GM19324 (cell line): ENCODE measurements around the gene GLIS2.

Source experiments
- ATAC-seq: cut with Tn5 transposase; IDR thresholded peaks from one replicate; pipeline ENCODE4 v1.9.1; 2021; ENCODE audit warnings: mild to moderate bottlenecking, moderate library complexity; ENCODE audit not compliant: unreplicated experiment, low FRiP score

GLIS2 gene

GRCh38 chr16:4319454-4320421, 3.9 kb downstream of the GLIS2 start:
- no peak for ATAC-seq

GRCh38 chr16:4320571-4321137, 4.8 kb downstream of the GLIS2 start:
- no peak for ATAC-seq

- no peak for ATAC-seq
These were observed 5.6 kb downstream of the GLIS2 start for GRCh38 chr16:4321286-4322120.

GRCh38 chr16:4322121-4323052, 6.5 kb downstream of the GLIS2 start:
- ATAC-seq, result no peak

GRCh38 chr16:4323071-4323844, 7.4 kb downstream of the GLIS2 start:
- no peak for ATAC-seq

GRCh38 chr16:4323845-4324488, 8.1 kb downstream of the GLIS2 start:
- ATAC-seq, result no peak

GRCh38 chr16:4324492-4325252, 8.8 kb downstream of the GLIS2 start:
- no peak for ATAC-seq

GRCh38 chr16:4325253-4325758, 9.4 kb downstream of the GLIS2 start:
- no peak for ATAC-seq

- ATAC-seq, result no peak
These were observed 11.6 kb downstream of the GLIS2 start for GRCh38 chr16:4327386-4328045.

- ATAC-seq, result no peak
These were observed 12.3 kb downstream of the GLIS2 start for GRCh38 chr16:4328046-4328781.

- no peak for ATAC-seq
These were observed 13.2 kb downstream of the GLIS2 start for GRCh38 chr16:4328782-4329775.

GRCh38 chr16:4330277-4330874, 14.5 kb downstream of the GLIS2 start:
- no peak for ATAC-seq

GRCh38 chr16:4332083-4332482, 16.2 kb downstream of the GLIS2 start:
- ATAC-seq, result no peak

GRCh38 chr16:4332623-4333307, 16.9 kb downstream of the GLIS2 start:
- no peak for ATAC-seq

- no peak for ATAC-seq
These were observed 17.4 kb downstream of the GLIS2 start for GRCh38 chr16:4333308-4333638.
